ENCODE results near the gene REXO1. TPM values are rescaled to one million over a fixed set of nuclear protein-coding genes. Genes with fewer than 3 reads are reported as not detected.

Gene REXO1
- total RNA-seq, 1 experiment from 2014 or later = 14.4 TPM

- no peak for DNase-seq (ENCODE audit: low read depth)
- in situ Hi-C loops (cut with HindIII; ENCODE audit: low pct_unique_long_range_greater_than_20kb, low sequenced_read_pairs) = no loop called here
Measured at GRCh38 chr19:1787116-1787515, 61.2 kb downstream of the REXO1 start.

GRCh38 chr19:1786668-1787067 is 61.6 kb downstream of the REXO1 start:
- no peak for DNase-seq (ENCODE audit: low read depth)
- in situ Hi-C loops (cut with HindIII; ENCODE audit: low pct_unique_long_range_greater_than_20kb, low sequenced_read_pairs) = no loop called here

GRCh38 chr19:1785310-1785709 is 63.0 kb downstream of the REXO1 start:
- in situ Hi-C loops (cut with HindIII; ENCODE audit: low pct_unique_long_range_greater_than_20kb, low sequenced_read_pairs) = no loop called here
- DNase-seq (ENCODE audit: low read depth) = no peak

GRCh38 chr19:1783874-1784273 is 64.4 kb downstream of the REXO1 start:
- DNase-seq (ENCODE audit: low read depth) = no peak
- in situ Hi-C loops (cut with HindIII; ENCODE audit: low pct_unique_long_range_greater_than_20kb, low sequenced_read_pairs) = no loop called here

GRCh38 chr19:1783354-1783753 is 64.9 kb downstream of the REXO1 start:
- in situ Hi-C loops (cut with HindIII; ENCODE audit: low pct_unique_long_range_greater_than_20kb, low sequenced_read_pairs) = no loop called here
- DNase-seq (ENCODE audit: low read depth) = no peak

- no peak for DNase-seq (ENCODE audit: low read depth)
- in situ Hi-C loops (cut with HindIII; ENCODE audit: low pct_unique_long_range_greater_than_20kb, low sequenced_read_pairs) = no loop called here
Measured at GRCh38 chr19:1782521-1782920, 65.8 kb downstream of the REXO1 start.

- no peak for DNase-seq (ENCODE audit: low read depth)
- in situ Hi-C loops (cut with HindIII; ENCODE audit: low pct_unique_long_range_greater_than_20kb, low sequenced_read_pairs) = no loop called here
Measured at GRCh38 chr19:1780272-1780958, 67.9 kb downstream of the REXO1 start.

- DNase-seq (ENCODE audit: low read depth) = no peak
- in situ Hi-C loops (cut with HindIII; ENCODE audit: low pct_unique_long_range_greater_than_20kb, low sequenced_read_pairs) = no loop called here
Measured at GRCh38 chr19:1779574-1779973, 68.7 kb downstream of the REXO1 start.

GRCh38 chr19:1777149-1777548 is 71.1 kb downstream of the REXO1 start:
- in situ Hi-C loops (cut with HindIII; ENCODE audit: low pct_unique_long_range_greater_than_20kb, low sequenced_read_pairs) = no loop called here
- DNase-seq (ENCODE audit: low read depth) = no peak

GRCh38 chr19:1776606-1777147 is 71.6 kb downstream of the REXO1 start:
- DNase-seq (ENCODE audit: low read depth) = no peak
- in situ Hi-C loops (cut with HindIII; ENCODE audit: low pct_unique_long_range_greater_than_20kb, low sequenced_read_pairs) = no loop called here

- no peak for DNase-seq (ENCODE audit: low read depth)
- in situ Hi-C loops (cut with HindIII; ENCODE audit: low pct_unique_long_range_greater_than_20kb, low sequenced_read_pairs) = no loop called here
Measured at GRCh38 chr19:1775951-1776605, 72.2 kb downstream of the REXO1 start.

GRCh38 chr19:1774989-1775772 is 73.1 kb downstream of the REXO1 start:
- no peak for DNase-seq (ENCODE audit: low read depth)
- in situ Hi-C loops (cut with HindIII; ENCODE audit: low pct_unique_long_range_greater_than_20kb, low sequenced_read_pairs) = no loop called here

- DNase-seq (ENCODE audit: low read depth) = peak; percentile 6
Measured at GRCh38 chr19:1773184-1773583, 75.1 kb downstream of the REXO1 start.

GRCh38 chr19:1770866-1771576 is 77.3 kb downstream of the REXO1 start:
- DNase-seq (ENCODE audit: low read depth) = no peak
- in situ Hi-C loops (cut with HindIII; ENCODE audit: low pct_unique_long_range_greater_than_20kb, low sequenced_read_pairs) = no loop called here

More at GRCh38 chr19:1773184-1773583, 75.1 kb downstream of the REXO1 start:
- in situ Hi-C loops (cut with HindIII; ENCODE audit: low pct_unique_long_range_greater_than_20kb, low sequenced_read_pairs) = no loop called here

GRCh38 chr19:1769645-1769985 is 78.7 kb downstream of the REXO1 start:
- DNase-seq (ENCODE audit: low read depth) = no peak
- in situ Hi-C loops (cut with HindIII; ENCODE audit: low pct_unique_long_range_greater_than_20kb, low sequenced_read_pairs) = no loop called here

GRCh38 chr19:1768918-1769644 is 79.2 kb downstream of the REXO1 start:
- in situ Hi-C loops (cut with HindIII; ENCODE audit: low pct_unique_long_range_greater_than_20kb, low sequenced_read_pairs) = no loop called here
- no peak for DNase-seq (ENCODE audit: low read depth)

GRCh38 chr19:1768248-1768647 is 80.0 kb downstream of the REXO1 start:
- in situ Hi-C loops (cut with HindIII; ENCODE audit: low pct_unique_long_range_greater_than_20kb, low sequenced_read_pairs) = no loop called here
- DNase-seq (ENCODE audit: low read depth) = no peak

GRCh38 chr19:1767464-1767933 is 80.8 kb downstream of the REXO1 start:
- in situ Hi-C loops (cut with HindIII; ENCODE audit: low pct_unique_long_range_greater_than_20kb, low sequenced_read_pairs) = no loop called here

More at GRCh38 chr19:1767464-1767933, 80.8 kb downstream of the REXO1 start:
- DNase-seq (ENCODE audit: low read depth) = peak; percentile 16
